ENCODE results near the gene USP12.

Gene USP12

GRCh38 chr13:27140060-27140459, 31.6 kb downstream of the USP12 start:
- DNase-seq (ENCODE audit: insufficient read length) (no peak), FAIRE-seq (no peak)
- no peak for TF ChIP-seq POLR2A (IDR thresholded peaks at IDR 0.05; ENCODE audit: low read depth, low read length)
- no peak for TF ChIP-seq POLR2AphosphoS5 (IDR thresholded peaks at IDR 0.05; ENCODE audit: low read depth, low read length)
- no peak for TF ChIP-seq TAF1 (IDR thresholded peaks at IDR 0.05; ENCODE audit: borderline replicate concordance, low read depth, low read length)

GRCh38 chr13:27139565-27139964, 32.0 kb downstream of the USP12 start:
- no peak for FAIRE-seq
- no peak for TF ChIP-seq TAF1 (IDR thresholded peaks at IDR 0.05; ENCODE audit: borderline replicate concordance, low read depth, low read length)
- TF ChIP-seq POLR2A (IDR thresholded peaks at IDR 0.05; ENCODE audit: low read depth, low read length) = no peak
- TF ChIP-seq POLR2AphosphoS5 (IDR thresholded peaks at IDR 0.05; ENCODE audit: low read depth, low read length) = no peak
- no peak for DNase-seq (ENCODE audit: insufficient read length)

GRCh38 chr13:27138457-27139093, 33.0 kb downstream of the USP12 start:
- FAIRE-seq (no peak), DNase-seq (ENCODE audit: insufficient read length) (no peak)
- TF ChIP-seq POLR2AphosphoS5 (IDR thresholded peaks at IDR 0.05; ENCODE audit: low read depth, low read length) (no peak), TAF1 (IDR thresholded peaks at IDR 0.05; ENCODE audit: borderline replicate concordance, low read depth, low read length) (no peak), POLR2A (IDR thresholded peaks at IDR 0.05; ENCODE audit: low read depth, low read length) (no peak)

- FAIRE-seq (peak; percentile 63), DNase-seq (ENCODE audit: insufficient read length) (no peak)
- TF ChIP-seq POLR2A (IDR thresholded peaks at IDR 0.05; ENCODE audit: low read depth, low read length) (no peak), POLR2AphosphoS5 (IDR thresholded peaks at IDR 0.05; ENCODE audit: low read depth, low read length) (no peak)
Measured at GRCh38 chr13:27137759-27138158, 33.9 kb downstream of the USP12 start.

- DNase-seq (ENCODE audit: insufficient read length) (no peak), FAIRE-seq (no peak)
- no peak for TF ChIP-seq POLR2AphosphoS5 (IDR thresholded peaks at IDR 0.05; ENCODE audit: low read depth, low read length)
- no peak for TF ChIP-seq TAF1 (IDR thresholded peaks at IDR 0.05; ENCODE audit: borderline replicate concordance, low read depth, low read length)
- no peak for TF ChIP-seq POLR2A (IDR thresholded peaks at IDR 0.05; ENCODE audit: low read depth, low read length)
Measured at GRCh38 chr13:27135023-27135422, 36.6 kb downstream of the USP12 start.

GRCh38 chr13:27133889-27134288, 37.7 kb downstream of the USP12 start:
- no peak for FAIRE-seq
- no peak for DNase-seq (ENCODE audit: insufficient read length)
- TF ChIP-seq POLR2A (IDR thresholded peaks at IDR 0.05; ENCODE audit: low read depth, low read length) = no peak
- no peak for TF ChIP-seq TAF1 (IDR thresholded peaks at IDR 0.05; ENCODE audit: borderline replicate concordance, low read depth, low read length)
- TF ChIP-seq POLR2AphosphoS5 (IDR thresholded peaks at IDR 0.05; ENCODE audit: low read depth, low read length) = no peak

- DNase-seq (ENCODE audit: insufficient read length) (no peak), FAIRE-seq (peak; percentile 94)
- TF ChIP-seq POLR2AphosphoS5 (IDR thresholded peaks at IDR 0.05; ENCODE audit: low read depth, low read length) (no peak), POLR2A (IDR thresholded peaks at IDR 0.05; ENCODE audit: low read depth, low read length) (no peak), TAF1 (IDR thresholded peaks at IDR 0.05; ENCODE audit: borderline replicate concordance, low read depth, low read length) (no peak)
Measured at GRCh38 chr13:27132538-27132937, 39.1 kb downstream of the USP12 start.

DNA sequence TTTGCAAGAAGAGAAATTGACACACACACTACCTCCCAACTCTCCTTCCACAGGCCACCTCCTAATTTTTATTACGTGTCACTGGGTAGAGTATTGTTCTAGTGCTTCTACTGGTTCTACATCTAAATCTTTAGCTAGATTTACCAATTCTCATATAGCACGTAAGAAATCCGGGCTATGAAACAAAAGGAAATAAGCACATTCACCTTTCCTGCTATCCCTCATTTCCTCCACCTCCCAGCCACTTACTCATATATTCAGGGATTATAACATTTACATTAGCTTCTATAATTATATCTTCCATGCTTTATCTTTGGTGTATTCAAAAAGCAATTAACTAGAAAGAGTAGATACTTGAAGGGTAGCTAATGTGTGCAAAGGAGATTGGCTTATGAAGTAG, 39.7 kb downstream of the USP12 start:
- TF ChIP-seq TAF1 (IDR thresholded peaks at IDR 0.05; ENCODE audit: borderline replicate concordance, low read depth, low read length) (no peak), POLR2AphosphoS5 (IDR thresholded peaks at IDR 0.05; ENCODE audit: low read depth, low read length) (no peak), POLR2A (IDR thresholded peaks at IDR 0.05; ENCODE audit: low read depth, low read length) (no peak)
- DNase-seq (ENCODE audit: insufficient read length) = no peak
- FAIRE-seq = peak; percentile 9

- peak; percentile 37 for DNase-seq (ENCODE audit: insufficient read length)
- TF ChIP-seq TAF1 (IDR thresholded peaks at IDR 0.05; ENCODE audit: borderline replicate concordance, low read depth, low read length) = no peak
- TF ChIP-seq POLR2AphosphoS5 (IDR thresholded peaks at IDR 0.05; ENCODE audit: low read depth, low read length) = peak; percentile 62; the same call in 1 of the 2 replicates
- 0 out of 2 replicates have a peak, but pooled peaks have one; percentile 21 for TF ChIP-seq POLR2A (IDR thresholded peaks at IDR 0.05; ENCODE audit: low read depth, low read length)
- peak; percentile 98 for FAIRE-seq
Measured at GRCh38 chr13:27130979-27131623, 40.5 kb downstream of the USP12 start.

- FAIRE-seq (no peak), DNase-seq (ENCODE audit: insufficient read length) (no peak)
- TF ChIP-seq TAF1 (IDR thresholded peaks at IDR 0.05; ENCODE audit: borderline replicate concordance, low read depth, low read length) (no peak), POLR2AphosphoS5 (IDR thresholded peaks at IDR 0.05; ENCODE audit: low read depth, low read length) (no peak), POLR2A (IDR thresholded peaks at IDR 0.05; ENCODE audit: low read depth, low read length) (no peak)
Measured at GRCh38 chr13:27130223-27130978, 41.2 kb downstream of the USP12 start.

- no peak for TF ChIP-seq POLR2AphosphoS5 (IDR thresholded peaks at IDR 0.05; ENCODE audit: low read depth, low read length)
- TF ChIP-seq TAF1 (IDR thresholded peaks at IDR 0.05; ENCODE audit: borderline replicate concordance, low read depth, low read length) = no peak
- no peak for TF ChIP-seq POLR2A (IDR thresholded peaks at IDR 0.05; ENCODE audit: low read depth, low read length)
- FAIRE-seq (no peak), DNase-seq (ENCODE audit: insufficient read length) (no peak)
Measured at GRCh38 chr13:27128825-27129627, 42.6 kb downstream of the USP12 start.
